Cerebellar nuclear complex (tissue), 1 donor: ENCODE measurements around the gene GNAI1.

ENCODE experiments used
- DNase-seq, 2 experiments: peaks; one replicate each; lab custom pipeline; 2025; lab: John Stamatoyannopoulos, UW

Gene GNAI1

DNA sequence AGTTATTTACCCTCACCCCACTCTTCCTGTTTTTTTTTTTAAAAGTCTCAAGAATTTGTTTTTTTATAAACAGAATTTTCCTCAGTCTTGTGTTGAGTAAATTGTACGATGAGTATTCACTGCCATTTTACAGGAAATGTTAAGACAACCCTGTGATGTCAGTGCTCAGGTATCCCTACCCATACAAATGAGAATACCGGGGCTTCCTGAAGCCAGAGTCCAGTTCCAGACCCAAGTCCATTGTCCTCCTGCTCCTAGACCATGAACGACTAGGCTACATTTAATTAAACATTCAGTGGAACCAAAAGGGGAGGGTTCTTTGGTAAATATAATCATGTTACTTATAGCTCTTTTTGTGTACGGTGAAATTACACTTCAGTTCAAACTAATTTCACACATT is 79.2 kb downstream of the GNAI1 start:
- no peak for DNase-seq

- no peak for DNase-seq
These were observed 81.1 kb downstream of the GNAI1 start for GRCh38 chr7:80215734-80216133.

GRCh38 chr7:80216996-80217842 is 82.6 kb downstream of the GNAI1 start:
- no peak for DNase-seq

GRCh38 chr7:80218723-80219122 is 84.1 kb downstream of the GNAI1 start:
- DNase-seq: no peak

GRCh38 chr7:80220022-80220634 is 85.5 kb downstream of the GNAI1 start:
- no peak for DNase-seq

- DNase-seq: no peak
These were observed 89.8 kb downstream of the GNAI1 start for GRCh38 chr7:80224415-80224814.

DNA sequence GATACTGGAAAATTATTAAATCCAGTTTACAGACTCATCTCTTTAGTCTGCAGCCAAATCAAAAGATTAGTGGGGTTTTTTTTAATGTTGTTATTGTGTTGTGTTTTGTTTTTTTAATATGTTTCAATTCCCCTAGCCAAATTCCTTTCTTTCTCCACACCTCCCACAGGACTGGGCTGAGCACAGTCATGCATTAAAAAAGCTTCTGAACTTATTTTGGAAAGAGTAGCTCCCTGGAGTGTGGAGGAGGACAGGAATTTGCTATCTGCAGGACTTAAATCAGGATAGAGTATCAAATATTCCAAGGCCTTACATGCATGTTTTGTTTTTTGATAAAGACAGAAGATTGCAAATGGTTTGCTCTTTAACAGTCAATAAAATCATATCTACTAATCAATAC is 90.7 kb downstream of the GNAI1 start:
- no peak for DNase-seq

- no peak for DNase-seq
These were observed 92.0 kb downstream of the GNAI1 start for GRCh38 chr7:80226629-80227028.

GRCh38 chr7:80230327-80230726 is 95.7 kb downstream of the GNAI1 start:
- no peak for DNase-seq

DNA sequence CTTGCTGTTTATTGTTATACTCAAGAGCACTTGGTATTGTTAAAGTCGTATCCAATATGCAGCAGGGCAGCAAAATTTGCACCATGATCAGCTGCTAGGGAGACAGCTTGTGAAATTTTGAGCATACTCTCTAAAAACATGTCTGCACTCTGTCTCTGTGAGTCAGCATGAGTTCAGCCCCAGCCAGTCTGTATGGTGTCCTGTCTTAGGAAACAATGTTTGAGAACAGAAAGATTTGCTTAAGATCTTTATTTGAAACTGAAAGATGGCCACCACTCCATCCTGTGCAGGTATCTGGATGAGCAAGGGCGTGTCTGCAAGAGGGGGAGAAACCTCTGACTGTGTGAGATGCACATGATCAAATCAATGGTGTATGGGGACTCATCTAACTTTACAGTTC is 97.1 kb downstream of the GNAI1 start:
- DNase-seq: no peak

GRCh38 chr7:80232979-80233724 is 98.5 kb downstream of the GNAI1 start:
- no peak for DNase-seq

DNA sequence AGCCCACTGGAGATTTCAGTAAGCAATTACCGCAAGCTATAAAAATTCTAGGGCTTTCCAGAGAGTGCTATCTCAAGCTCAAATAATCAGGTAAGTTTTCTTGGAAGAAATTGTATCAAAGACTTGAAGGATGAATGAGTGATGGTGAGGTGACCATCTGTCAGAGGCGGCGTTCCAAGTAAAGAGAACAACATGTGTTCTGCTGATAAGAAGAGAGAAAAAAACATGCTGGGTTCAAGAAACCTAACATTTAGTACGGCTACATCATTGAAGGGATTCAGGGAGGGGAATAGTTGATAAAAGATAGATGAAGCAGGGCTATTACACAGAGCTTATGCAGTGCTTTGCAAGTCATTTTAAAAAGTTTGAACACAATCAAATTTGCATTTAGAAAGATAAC is 100.7 kb downstream of the GNAI1 start:
- DNase-seq: no peak

DNA sequence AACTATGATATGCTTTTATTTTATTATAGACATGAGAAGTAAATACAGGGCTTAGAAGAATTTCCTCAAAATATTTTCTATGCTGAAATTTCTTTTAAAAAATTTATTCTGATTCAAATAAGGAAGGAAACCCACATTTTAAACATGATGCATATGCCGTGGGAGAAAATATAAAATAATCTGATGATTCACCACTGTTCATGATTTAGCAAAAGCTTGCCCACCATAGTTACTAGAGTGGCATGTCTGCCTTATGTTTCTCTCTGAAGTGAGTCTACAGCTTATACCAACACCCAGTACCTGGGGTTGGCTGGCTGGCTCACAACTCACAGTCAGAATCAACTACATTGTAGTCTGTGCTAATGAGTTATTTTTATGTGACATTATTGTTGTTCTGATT is 102.0 kb downstream of the GNAI1 start:
- DNase-seq: no peak

- no peak for DNase-seq
These were observed 105.8 kb downstream of the GNAI1 start for GRCh38 chr7:80240265-80241025.

GRCh38 chr7:80241671-80242070 is 107.0 kb downstream of the GNAI1 start:
- DNase-seq: no peak

DNA sequence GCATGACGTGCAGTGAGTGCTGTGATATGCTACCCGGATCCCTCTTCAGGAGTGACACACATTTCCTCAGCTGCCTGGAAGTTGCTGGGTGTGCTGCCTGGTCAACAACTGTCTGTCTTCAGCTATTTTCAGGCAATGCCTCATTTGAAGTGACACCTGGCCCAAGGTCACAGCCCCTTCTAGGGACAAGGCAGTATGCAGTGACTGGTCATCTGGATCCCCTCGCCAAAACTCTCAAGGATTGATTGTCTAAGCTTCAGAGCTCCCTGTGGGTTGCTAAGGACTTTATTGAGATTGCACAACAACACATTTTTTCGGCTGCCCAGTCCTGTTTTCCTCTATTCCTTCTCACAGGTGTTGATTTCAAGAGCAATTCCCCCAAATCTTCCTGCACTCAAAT is 108.8 kb downstream of the GNAI1 start:
- DNase-seq: no peak

- DNase-seq: no peak
These were observed 109.7 kb downstream of the GNAI1 start for GRCh38 chr7:80244206-80244916.

DNA sequence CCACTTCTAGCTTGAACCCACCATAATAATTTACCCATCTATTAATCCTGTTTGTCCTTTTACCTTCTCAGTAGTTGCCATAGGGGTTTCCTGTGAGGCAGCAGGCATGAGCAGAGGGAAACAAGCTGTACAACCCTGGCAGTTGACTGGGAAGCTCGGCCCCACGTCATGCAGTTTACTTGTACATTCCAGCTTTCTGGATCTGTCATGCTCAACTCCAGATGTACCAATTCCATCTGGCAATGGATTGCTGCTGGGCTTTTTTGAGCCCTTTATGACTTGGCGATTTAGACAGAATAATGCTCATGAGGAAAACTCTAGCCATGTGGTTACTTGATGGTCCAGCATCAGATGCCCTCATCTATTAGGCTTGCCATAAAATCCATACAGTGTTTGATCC is 112.5 kb downstream of the GNAI1 start:
- DNase-seq: no peak

DNA sequence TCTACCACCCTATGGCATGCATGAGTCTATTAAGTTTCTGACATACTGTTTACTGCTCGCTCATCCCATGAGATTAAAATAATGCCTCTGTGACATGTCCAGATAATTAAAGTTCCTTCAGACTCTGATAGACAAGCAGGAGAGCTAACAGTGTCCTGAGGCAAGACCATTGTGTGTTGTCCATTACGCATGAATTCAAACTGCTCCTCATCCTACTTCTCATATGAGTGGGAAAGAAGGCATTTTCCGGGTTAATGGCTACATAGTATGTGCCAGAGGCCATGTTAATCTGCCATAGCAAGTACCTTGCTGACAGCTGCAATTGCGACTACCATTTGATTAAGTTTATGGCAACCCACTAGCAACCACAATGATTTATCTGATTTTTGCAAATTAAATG is 113.3 kb downstream of the GNAI1 start:
- no peak for DNase-seq

DNA sequence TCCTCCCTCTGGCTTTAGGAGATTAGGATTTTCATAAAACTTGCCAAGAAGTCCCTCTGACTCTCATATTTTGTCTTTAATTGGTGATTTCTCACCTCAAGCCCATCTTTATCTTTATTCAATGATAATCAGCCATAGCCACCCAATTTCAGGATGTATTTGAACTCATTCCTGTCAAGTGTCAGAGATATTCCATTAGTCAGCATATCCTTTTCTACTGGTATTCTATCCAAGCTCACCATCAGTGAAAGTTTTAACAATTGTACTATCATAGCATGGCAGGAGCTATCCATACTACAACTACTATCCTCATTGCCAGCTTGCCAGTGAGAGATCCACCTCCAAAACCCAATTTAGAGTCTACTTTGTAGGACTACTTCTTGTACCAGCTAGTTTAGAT is 114.6 kb downstream of the GNAI1 start:
- DNase-seq: no peak

GRCh38 chr7:80249619-80250295 is 115.1 kb downstream of the GNAI1 start:
- DNase-seq: no peak
